Pancreas (tissue), 10 donors: ENCODE measurements around the gene SLC12A7. TPM values are rescaled to one million over a fixed set of nuclear protein-coding genes. Genes with fewer than 3 reads are reported as not detected.

Experiments
- ATAC-seq, 4 donors: fragments of 200-7000 bp; cut with Tn5 transposase; one replicate each; pipeline versions ENCODE4 v1.8.0 to v1.9.1; 2020; ENCODE audit warnings: mild to moderate bottlenecking in 4 of 4, moderate library complexity in 4 of 4
- DNase-seq, 6 donors: peaks; one replicate each; pipeline ENCODE4 v3.0.0-alpha.2; 2020
- FAIRE-seq: peaks from 2 replicates; lab custom pipeline; 2012; peaks lifted over from hg19 to GRCh38; lab: Jason Lieb, UNC
- H3K27ac ChIP-seq, 4 donors: fragments of 200-600 bp; sonication (generic); 1 replicate in 3 of 4; 2 replicates in 1 of 4; pipeline versions ENCODE4 v1.5.0 to v1.8.0; 2020
- H3K27me3 ChIP-seq, 4 donors: fragments of 200-600 bp; one replicate each; pipeline ENCODE4 v1.8.0; 2021
- H3K36me3 ChIP-seq, 3 donors: fragments of 200-600 bp; sonication (generic) in 1 of 3; one replicate each; pipeline versions ENCODE4 v1.5.0 to v1.8.0; 2020 to 2021
- H3K4me1 ChIP-seq, 3 donors: fragments of 200-600 bp; one replicate each; pipeline ENCODE4 v1.8.0; 2021
- H3K4me3 ChIP-seq, 4 donors: fragments of 200-600 bp; sonication (generic) in 2 of 4; one replicate each; pipeline versions ENCODE4 v1.5.0 to v1.8.0; 2020 to 2021
- H3K9me3 ChIP-seq, 4 donors: fragments of 200-600 bp; one replicate each; pipeline ENCODE4 v1.8.0; 2021
- WGBS, 2 donors: extraction: QIAGEN DNeasy Blood & Tissue Kit; methylation state at CpG; one replicate each; pipeline ENCODE4 v1.1.7; 2013; 5-methylcytosine and 5-hydroxymethylcytosine counted together
- intact Hi-C, 3 donors: fragments of 100-400 bp; cut with DNase I; formaldehyde crosslinking; loops; one replicate each; pipeline versions ENCODE4 v1.11.1 to v1.14.2; 2022
- polyA plus RNA-seq, 2 donors: library from polyadenylated mRNA; stranded (reverse); fragments of 200-250 nt; gene quantifications; one replicate each; pipeline ENCODE4 v1.2.3, GENCODE V29; 2013
- total RNA-seq, 6 donors: library from RNA; stranded (reverse); fragmentation: NEBNext Ultra II Directional in 4 of 6; extraction: Animal tissue kit (Norgen Biotek cat#: 25700) in 4 of 6; gene quantifications; one replicate each; pipeline versions ENCODE4 v1.2.1 to v1.2.4, GENCODE V29; 2021 to 2023
- TF ChIP-seq, protein P1 (sequence below), 4 donors: fragments of 200-600 bp; sonication (generic) in 3 of 4; IDR thresholded peaks; one replicate each; pipeline versions ENCODE4 v1.5.0 to v1.8.0; 2021; ENCODE audit warnings: antibody characterized with exemption in 4 of 4
- donor health status: healthy with polysubstance abuse.
- donor health status: DM: no; HTN: no; CAD: no; lungs with moderate emphysema.
- donor health status: DM: no; HTN: no; CAD: no.
- donor health status: control.
- donor health status: control.
- donor health status: Bipolar disorder and iron deficiency.
- donor health status: DM: yes; HTN: yes; CAD: no.
- donor health status: DM: no; HTN: no; CAD: no.
- donor health status: DM: no; HTN: no; CAD: no.
- donor health status: DM: yes; HTN: yes; CAD: no.

SLC12A7 gene
- total and polyA plus RNA-seq, 8 donors: 17.4 to 56.5 (median 35.8) TPM

DNA sequence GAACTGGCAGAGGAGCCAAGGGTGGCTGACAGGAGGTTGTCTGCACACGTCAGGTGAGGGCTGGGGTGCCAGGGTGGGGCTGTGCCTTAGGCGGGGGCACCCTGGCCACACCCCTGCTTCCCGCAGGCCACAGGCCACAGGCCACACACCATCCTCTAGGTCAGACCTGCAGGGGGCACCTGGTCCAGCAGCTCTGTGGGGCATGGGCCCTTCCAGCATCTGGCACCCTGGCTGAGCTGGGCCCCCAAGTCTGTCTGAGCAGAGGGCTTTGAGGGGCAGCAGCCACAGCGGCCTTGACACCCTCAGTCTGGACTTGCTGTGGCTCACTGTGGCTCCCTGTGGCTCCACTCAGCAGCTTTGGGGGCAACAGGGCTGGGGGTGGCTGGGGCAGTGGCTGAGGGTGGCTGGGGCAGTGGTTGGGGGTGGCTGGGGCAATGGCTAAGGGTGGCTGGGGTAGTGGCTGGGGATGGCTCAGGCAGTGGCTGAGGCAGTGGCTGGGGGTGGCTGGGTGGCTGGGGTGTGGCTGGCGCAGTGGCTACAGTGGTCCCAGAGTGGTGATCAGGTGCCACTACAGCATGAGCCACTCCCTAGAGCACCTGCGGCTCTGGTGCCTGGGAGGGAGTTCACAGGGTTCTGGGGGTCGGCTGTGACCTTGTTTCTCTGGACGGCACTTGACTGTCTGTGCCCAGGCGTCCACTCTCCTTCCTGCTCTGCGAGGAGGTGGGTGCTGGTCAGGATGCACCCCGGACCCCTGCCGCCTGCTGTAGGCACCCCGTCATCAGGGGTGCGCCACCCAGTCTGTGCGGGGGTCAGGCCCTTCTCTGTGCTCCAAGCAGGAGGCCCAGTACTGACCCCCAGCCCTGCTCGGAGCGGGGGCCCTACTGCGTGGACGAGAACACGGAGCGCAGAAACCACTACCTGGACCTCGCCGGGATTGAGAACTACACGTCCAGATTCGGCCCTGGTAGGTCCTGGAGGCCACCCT lies 76.2 kb downstream of the SLC12A7 start:
- H3K27ac ChIP-seq: no peak overlapping the region
- TF ChIP-seq, protein P1, sequence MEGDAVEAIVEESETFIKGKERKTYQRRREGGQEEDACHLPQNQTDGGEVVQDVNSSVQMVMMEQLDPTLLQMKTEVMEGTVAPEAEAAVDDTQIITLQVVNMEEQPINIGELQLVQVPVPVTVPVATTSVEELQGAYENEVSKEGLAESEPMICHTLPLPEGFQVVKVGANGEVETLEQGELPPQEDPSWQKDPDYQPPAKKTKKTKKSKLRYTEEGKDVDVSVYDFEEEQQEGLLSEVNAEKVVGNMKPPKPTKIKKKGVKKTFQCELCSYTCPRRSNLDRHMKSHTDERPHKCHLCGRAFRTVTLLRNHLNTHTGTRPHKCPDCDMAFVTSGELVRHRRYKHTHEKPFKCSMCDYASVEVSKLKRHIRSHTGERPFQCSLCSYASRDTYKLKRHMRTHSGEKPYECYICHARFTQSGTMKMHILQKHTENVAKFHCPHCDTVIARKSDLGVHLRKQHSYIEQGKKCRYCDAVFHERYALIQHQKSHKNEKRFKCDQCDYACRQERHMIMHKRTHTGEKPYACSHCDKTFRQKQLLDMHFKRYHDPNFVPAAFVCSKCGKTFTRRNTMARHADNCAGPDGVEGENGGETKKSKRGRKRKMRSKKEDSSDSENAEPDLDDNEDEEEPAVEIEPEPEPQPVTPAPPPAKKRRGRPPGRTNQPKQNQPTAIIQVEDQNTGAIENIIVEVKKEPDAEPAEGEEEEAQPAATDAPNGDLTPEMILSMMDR (IDR thresholded peaks at IDR 0.05): no peak
- 87 to 91% methylated on average over 24 to 25 of the region's 25 CpGs for WGBS, 2 donors
- no peaks in the 10 kb centered on the region for H3K9me3 ChIP-seq
- H3K4me3 ChIP-seq: no peak overlapping the region
- ATAC-seq (peak in 1 of 4 donors; percentile 30), FAIRE-seq (no peak), DNase-seq (peak in 3 of 6 donors; percentile 32 to 69 (median 49))
- H3K27me3 ChIP-seq: no peaks in the 10 kb centered on the region
- H3K36me3 ChIP-seq: no peaks in the 10 kb centered on the region
- intact Hi-C loops: no loop called here
- no peaks in the 10 kb centered on the region for H3K4me1 ChIP-seq

- H3K36me3 ChIP-seq: no peaks in the 10 kb centered on the region
- no peaks in the 10 kb centered on the region for H3K9me3 ChIP-seq
- TF ChIP-seq, protein P1 (IDR thresholded peaks at IDR 0.05): no peak
- H3K27me3 ChIP-seq: no peaks in the 10 kb centered on the region
- no peak overlapping the region for H3K4me3 ChIP-seq
- FAIRE-seq (no peak), DNase-seq (no peak), ATAC-seq (no peak)
- 62 to 72% methylated on average over 2 of the region's 2 CpGs for WGBS, 2 donors
- intact Hi-C loops: no loop called here
- H3K27ac ChIP-seq: no peak overlapping the region
- H3K4me1 ChIP-seq: no peaks in the 10 kb centered on the region
These were observed 76.9 kb downstream of the SLC12A7 start for GRCh38 chr5:1034986-1035385.

DNA sequence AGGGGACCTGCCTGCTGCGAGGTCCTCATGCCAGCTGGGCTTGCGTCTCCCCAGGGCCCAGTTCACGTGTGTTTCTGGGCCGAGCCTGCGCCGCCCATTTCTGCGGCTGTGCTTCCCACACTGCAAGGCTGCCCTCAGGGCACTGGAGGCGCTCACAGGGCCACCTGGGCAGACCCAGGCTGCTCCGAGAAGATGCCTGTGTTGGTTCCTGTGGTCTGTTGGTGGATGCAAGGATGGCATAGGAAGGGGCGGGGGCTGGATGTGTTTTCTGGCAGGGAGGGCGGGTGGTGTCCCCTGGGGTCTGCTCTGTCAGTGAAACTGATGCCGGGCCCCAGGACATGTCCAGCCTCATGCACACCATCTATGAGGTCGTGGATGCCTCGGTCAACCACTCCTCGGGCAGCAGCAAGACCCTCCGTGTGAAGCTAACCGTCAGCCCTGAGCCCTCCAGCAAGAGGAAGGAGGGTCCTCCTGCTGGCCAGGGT lies 77.4 kb downstream of the SLC12A7 start:
- TF ChIP-seq, protein P1 (IDR thresholded peaks at IDR 0.05): no peak
- DNase-seq (peak in 3 of 6 donors; percentile 10 to 50 (median 43)), FAIRE-seq (no peak)

DNA sequence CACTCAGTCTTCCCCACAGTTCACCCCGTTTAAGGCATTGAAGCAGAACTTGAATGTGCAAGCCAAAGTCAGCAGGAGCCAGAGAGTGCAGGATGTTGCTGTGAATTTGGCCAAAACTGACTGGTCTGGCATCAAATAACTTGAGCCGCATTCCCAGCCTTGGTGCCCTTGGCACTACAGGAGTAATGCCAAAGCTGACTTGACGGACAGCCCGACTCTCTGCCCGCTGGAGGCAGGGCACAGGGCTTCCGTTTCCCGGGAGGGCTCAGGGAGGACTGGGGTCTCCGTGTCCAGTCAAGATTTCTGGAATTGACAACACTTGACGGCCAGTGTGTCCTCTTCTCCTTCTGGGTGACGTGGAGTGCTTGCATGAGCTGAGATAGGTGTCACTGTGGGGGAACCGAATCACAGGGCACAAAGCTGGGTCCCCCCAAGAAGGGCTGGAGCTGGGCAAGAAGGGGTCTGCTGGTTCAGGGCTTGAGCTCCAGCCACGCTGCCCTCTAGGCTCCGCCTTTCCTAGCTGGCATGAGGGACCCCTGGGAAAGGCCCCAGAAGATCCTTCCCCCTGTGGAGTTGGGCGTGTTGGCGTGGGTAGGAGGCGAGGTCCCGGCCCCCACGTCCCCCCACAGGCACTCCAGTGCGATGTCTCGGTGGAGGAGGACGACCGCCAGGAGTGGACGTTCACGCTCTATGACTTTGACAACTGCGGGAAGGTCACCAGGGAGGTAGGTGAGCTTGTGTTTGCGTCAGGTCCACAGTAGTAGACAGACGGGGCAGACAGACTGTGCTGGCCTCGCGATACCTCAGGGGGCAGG lies 78.0 kb downstream of the SLC12A7 start:
- DNase-seq: peak in 3 of 6 donors; percentile 6 to 54 (median 35)
- no peak for ATAC-seq
- H3K4me3 ChIP-seq: no peak overlapping the region

More for the DNA sequence above, 77.4 kb downstream of the SLC12A7 start:
- Histone ChIP-seq H3K27ac (no peak overlapping the region), H3K36me3 (no peaks in the 10 kb centered on the region), H3K9me3 (no peaks in the 10 kb centered on the region), H3K27me3 (no peaks in the 10 kb centered on the region), H3K4me1 (no peaks in the 10 kb centered on the region), H3K4me3 (no peak overlapping the region)
- ATAC-seq: no peak
- intact Hi-C loops: no loop called here
- WGBS, 2 donors: 85 to 94% methylated on average over 17 of the region's 17 CpGs

More for the DNA sequence above, 78.0 kb downstream of the SLC12A7 start:
- H3K27me3 ChIP-seq: no peaks in the 10 kb centered on the region
- no peak for FAIRE-seq
- H3K36me3 ChIP-seq: no peaks in the 10 kb centered on the region
- 67 to 76% methylated on average over 29 of the region's 29 CpGs for WGBS, 2 donors
- TF ChIP-seq, protein P1 (IDR thresholded peaks at IDR 0.05): no peak
- no peaks in the 10 kb centered on the region for H3K9me3 ChIP-seq
- H3K27ac ChIP-seq: no peak overlapping the region
- intact Hi-C loops: no loop called here
- H3K4me1 ChIP-seq: no peaks in the 10 kb centered on the region
